ENCODE results near the gene ATP2B3.

DNA sequence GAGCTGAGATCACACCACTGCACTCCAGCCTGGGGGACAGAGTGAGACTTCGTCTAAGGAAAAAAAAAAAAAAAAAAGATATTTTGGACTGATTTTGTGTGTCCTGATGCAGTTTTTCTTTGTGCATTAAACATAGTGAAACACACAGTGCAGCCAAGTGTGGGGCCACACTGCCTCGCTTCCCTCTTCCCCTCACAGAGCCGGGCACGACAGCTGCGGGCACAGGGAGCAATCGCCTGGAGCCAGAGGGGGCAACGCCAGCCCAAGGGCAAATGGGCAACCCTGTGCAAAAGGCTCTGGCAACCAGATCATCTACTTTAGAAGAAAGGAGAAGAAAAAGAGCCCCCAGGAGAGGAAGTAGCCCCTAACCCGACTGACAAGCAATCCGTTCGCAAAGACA is 95.0 kb downstream of the ATP2B3 start:
- TF ChIP-seq POLR2A (conservative IDR thresholded peaks at IDR 0.05), result no peak
- no peak for TF ChIP-seq CCAR2 (IDR thresholded peaks at IDR 0.05; ENCODE audit: low read depth, low read length)
- TF ChIP-seq, protein P1, sequence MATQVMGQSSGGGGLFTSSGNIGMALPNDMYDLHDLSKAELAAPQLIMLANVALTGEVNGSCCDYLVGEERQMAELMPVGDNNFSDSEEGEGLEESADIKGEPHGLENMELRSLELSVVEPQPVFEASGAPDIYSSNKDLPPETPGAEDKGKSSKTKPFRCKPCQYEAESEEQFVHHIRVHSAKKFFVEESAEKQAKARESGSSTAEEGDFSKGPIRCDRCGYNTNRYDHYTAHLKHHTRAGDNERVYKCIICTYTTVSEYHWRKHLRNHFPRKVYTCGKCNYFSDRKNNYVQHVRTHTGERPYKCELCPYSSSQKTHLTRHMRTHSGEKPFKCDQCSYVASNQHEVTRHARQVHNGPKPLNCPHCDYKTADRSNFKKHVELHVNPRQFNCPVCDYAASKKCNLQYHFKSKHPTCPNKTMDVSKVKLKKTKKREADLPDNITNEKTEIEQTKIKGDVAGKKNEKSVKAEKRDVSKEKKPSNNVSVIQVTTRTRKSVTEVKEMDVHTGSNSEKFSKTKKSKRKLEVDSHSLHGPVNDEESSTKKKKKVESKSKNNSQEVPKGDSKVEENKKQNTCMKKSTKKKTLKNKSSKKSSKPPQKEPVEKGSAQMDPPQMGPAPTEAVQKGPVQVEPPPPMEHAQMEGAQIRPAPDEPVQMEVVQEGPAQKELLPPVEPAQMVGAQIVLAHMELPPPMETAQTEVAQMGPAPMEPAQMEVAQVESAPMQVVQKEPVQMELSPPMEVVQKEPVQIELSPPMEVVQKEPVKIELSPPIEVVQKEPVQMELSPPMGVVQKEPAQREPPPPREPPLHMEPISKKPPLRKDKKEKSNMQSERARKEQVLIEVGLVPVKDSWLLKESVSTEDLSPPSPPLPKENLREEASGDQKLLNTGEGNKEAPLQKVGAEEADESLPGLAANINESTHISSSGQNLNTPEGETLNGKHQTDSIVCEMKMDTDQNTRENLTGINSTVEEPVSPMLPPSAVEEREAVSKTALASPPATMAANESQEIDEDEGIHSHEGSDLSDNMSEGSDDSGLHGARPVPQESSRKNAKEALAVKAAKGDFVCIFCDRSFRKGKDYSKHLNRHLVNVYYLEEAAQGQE (IDR thresholded peaks at IDR 0.05; ENCODE audit: borderline replicate concordance), result no peak
- TF ChIP-seq, protein P1 (CRISPR knock-in tag; IDR thresholded peaks at IDR 0.05; ENCODE audit: low read depth), result no peak
- TF ChIP-seq NFYB (IDR thresholded peaks at IDR 0.05; ENCODE audit: extremely low read depth, insufficient read length), result no peak
- TF ChIP-seq POLR2G (IDR thresholded peaks at IDR 0.05; ENCODE audit: low read depth, low read length), result no peak
- TF ChIP-seq MXI1 (IDR thresholded peaks at IDR 0.05; ENCODE audit: low read depth, low read length), result no peak
- no peak for TF ChIP-seq SNIP1 (IDR thresholded peaks at IDR 0.05; ENCODE audit: low read depth)
- TF ChIP-seq CAMTA2 (CRISPR knock-in tag; conservative IDR thresholded peaks at IDR 0.05), result no peak
- no peak for TF ChIP-seq POLR2AphosphoS5 (IDR thresholded peaks at IDR 0.05; ENCODE audit: control insufficient read depth, insufficient read depth, low read depth, low read length)

Measured in K562 (cell line).